Lung (tissue), 12 donors: ENCODE results near the gene HOXB9. TPM values are rescaled to one million over a fixed set of nuclear protein-coding genes. Genes with fewer than 3 reads are reported as not detected.

Source experiments
- ATAC-seq: fragments of 200-7000 bp; cut with Tn5 transposase; one replicate; pipeline ENCODE4 v1.9.1; 2020; ENCODE audit warnings: moderate number of reproducible peaks; ENCODE audit not compliant: insufficient read depth, low FRiP score
- DNase-seq, 3 donors: peaks; one replicate each; pipeline ENCODE4 v3.0.0-alpha.2; 2013 to 2017
- H3K27ac ChIP-seq, 2 donors: one replicate each; pipeline ENCODE4 v1.5.1; 2013; ENCODE audit warnings: mild to moderate bottlenecking in 2 of 2, moderate library complexity in 2 of 2, control low read depth in 1 of 2, inconsistent platforms in 1 of 2, low read depth in 1 of 2, low read length in 1 of 2
- H3K27me3 ChIP-seq, 3 donors: one replicate each; pipeline ENCODE4 v1.5.1; 2013; ENCODE audit warnings: low read length in 2 of 3; ENCODE audit not compliant: control insufficient read depth in 3 of 3, insufficient read depth in 3 of 3
- H3K36me3 ChIP-seq, 4 donors: one replicate each; pipeline ENCODE4 v1.5.1; 2013; ENCODE audit warnings: low read length in 4 of 4, mild to moderate bottlenecking in 1 of 4, moderate library complexity in 1 of 4; ENCODE audit not compliant: control insufficient read depth in 4 of 4, insufficient read depth in 4 of 4
- H3K4me1 ChIP-seq, 5 donors: one replicate each; pipeline ENCODE4 v1.5.1; 2013; ENCODE audit warnings: low read length in 5 of 5, mild to moderate bottlenecking in 2 of 5, moderate library complexity in 1 of 5; ENCODE audit not compliant: control insufficient read depth in 5 of 5, insufficient read depth in 5 of 5
- H3K4me3 ChIP-seq: one replicate; pipeline ENCODE4 v1.5.1; 2013; ENCODE audit warnings: mild to moderate bottlenecking, control low read depth, moderate library complexity
- H3K9ac ChIP-seq, 2 donors: one replicate each; pipeline ENCODE4 v1.5.1; 2013; ENCODE audit warnings: low read length in 2 of 2, control low read depth in 1 of 2; ENCODE audit not compliant: insufficient read depth in 1 of 2
- H3K9me3 ChIP-seq, 4 donors: one replicate each; pipeline ENCODE4 v1.5.1; 2013; ENCODE audit warnings: low read length in 3 of 4, mild to moderate bottlenecking in 1 of 4, moderate library complexity in 1 of 4; ENCODE audit not compliant: control insufficient read depth in 4 of 4, insufficient read depth in 3 of 4
- WGBS, 2 donors: extraction: QIAGEN DNeasy Blood & Tissue Kit; methylation state at CpG; one replicate each; pipeline ENCODE4 v1.1.7; 2013; 5-methylcytosine and 5-hydroxymethylcytosine counted together
- polyA plus RNA-seq, 2 donors: library from polyadenylated mRNA; stranded (reverse); fragments of 200-250 nt; gene quantifications; one replicate each; pipeline ENCODE4 v1.2.1, GENCODE V29; 2013
- total RNA-seq, 2 donors: library from RNA; depleted of rRNA in 1 of 2; stranded (reverse); fragments of >200 nt in 1 of 2; gene quantifications; one replicate each; pipeline ENCODE4 v1.2.1, GENCODE V29; 2014 to 2021
- TF ChIP-seq, protein P1 (sequence below): IDR thresholded peaks from 2 replicates; pipeline ENCODE4 v1.5.1; 2012; ENCODE audit warnings: mild to moderate bottlenecking; ENCODE audit errors: control extremely low read depth, extremely low read depth
- donor health status: control.
- donor health status: control.
- donor health status: Bipolar disorder and iron deficiency.
- donor health status: healthy.
- donor health status: DM: yes; HTN: yes; CAD: no.

The HOXB9 gene
- total and polyA plus RNA-seq, 4 donors, result 0.18 TPM; not detected in 3

DNA sequence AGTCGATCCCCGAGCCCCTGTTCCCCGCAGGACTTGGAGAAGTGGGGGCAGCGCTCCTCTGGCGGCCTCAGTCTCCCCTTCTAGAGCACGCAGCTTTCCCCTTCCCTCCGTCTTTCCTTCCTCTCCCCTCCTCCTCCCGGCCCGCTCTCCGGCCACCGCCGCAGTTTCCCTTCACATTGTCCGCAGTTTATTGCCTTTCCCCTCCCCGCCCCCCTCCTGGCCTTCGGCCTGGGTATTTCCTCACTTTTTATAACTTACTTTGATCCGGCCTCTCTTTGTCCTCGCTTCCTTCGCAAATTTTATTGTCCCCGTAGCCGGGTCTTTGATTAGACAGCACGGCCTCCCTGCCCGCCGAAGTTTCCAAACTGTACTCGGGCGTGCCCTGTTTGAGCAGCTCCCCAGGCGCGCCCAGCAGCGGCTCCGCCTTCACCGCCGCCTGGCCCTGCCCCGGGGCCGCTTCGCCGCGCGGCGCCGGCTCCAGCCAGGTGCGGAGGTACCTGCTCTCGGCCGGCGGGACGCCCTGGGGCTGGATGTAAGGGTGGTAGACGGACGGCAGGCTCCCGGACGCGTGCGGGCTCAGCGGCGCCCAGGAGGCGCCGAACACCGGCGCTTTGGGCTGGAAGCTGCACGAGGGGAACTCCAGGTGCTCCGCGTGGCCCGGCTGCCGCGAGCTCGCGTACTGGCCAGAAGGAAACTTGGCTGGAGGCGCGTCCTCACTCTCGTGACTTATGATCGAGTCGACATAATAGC, 488 bp downstream of the HOXB9 start:
- H3K9ac ChIP-seq, result no peak overlapping the region
- peak; percentile 30 for ATAC-seq
- peak in 2 of 3 donors; percentile 48 for DNase-seq

DNA sequence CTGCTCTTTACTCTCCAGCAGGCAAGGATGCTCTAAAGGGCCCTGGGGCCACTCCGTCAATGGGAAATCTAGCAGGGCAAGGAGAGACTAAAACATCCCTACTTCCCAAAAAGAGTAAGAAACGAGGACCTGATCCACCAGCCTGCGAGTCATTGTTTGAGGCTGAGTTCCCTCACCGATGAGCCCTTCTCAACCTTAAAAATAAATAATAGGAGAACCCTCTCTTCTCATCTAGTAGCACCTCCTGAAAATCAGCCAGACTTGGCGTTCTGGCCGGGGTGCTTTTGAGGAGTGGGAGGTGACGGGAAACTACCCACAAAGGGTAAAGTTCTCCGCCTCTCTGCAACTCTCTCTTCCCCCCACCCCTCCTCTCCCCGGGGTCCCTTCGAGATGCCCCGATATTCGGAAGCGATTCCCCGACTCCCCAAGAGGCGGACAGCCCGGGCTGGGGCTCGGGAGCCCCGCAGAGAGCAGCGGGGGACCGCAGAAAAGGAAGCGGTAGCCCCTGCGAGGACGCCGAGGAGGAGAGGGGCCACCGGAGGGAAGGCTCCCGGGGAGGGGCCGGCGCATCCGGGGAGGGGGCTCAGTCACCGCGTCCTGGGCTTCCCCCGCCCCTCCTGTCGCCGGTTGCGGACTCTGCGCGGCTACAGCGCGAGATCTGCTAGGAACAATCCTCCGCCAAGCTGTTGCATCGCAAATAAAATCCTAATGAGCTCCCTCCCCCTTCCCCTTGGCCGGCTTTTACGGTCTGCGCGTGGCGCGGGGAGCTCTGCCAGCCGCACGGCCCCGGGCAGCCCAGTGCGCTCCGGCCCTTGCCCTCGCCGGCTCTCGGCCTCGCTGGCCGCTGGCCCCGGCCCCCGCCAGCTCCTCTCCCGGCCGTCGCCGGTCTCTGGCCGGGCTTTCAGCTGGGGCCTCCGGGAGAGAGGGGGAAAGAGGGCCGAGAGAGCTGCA, 1.3 kb downstream of the HOXB9 start:
- TF ChIP-seq, protein P1, sequence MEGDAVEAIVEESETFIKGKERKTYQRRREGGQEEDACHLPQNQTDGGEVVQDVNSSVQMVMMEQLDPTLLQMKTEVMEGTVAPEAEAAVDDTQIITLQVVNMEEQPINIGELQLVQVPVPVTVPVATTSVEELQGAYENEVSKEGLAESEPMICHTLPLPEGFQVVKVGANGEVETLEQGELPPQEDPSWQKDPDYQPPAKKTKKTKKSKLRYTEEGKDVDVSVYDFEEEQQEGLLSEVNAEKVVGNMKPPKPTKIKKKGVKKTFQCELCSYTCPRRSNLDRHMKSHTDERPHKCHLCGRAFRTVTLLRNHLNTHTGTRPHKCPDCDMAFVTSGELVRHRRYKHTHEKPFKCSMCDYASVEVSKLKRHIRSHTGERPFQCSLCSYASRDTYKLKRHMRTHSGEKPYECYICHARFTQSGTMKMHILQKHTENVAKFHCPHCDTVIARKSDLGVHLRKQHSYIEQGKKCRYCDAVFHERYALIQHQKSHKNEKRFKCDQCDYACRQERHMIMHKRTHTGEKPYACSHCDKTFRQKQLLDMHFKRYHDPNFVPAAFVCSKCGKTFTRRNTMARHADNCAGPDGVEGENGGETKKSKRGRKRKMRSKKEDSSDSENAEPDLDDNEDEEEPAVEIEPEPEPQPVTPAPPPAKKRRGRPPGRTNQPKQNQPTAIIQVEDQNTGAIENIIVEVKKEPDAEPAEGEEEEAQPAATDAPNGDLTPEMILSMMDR, result no peak
- H3K36me3 ChIP-seq, result no peaks in the 10 kb centered on the region
- H3K4me3 ChIP-seq, result no peak overlapping the region
- H3K27ac ChIP-seq, result no peak overlapping the region
- WGBS, 2 donors, result 2 to 3% methylated on average over 58 to 66 of the region's 66 CpGs
- ATAC-seq (peak; percentile 4), DNase-seq (peak; percentile 60 to 73 (median 66))
- peaks cover 23 to 91% (median 85%) of the 10 kb centered on the region in 3 donors for H3K27me3 ChIP-seq
- H3K9me3 ChIP-seq, result peaks cover 0 to 7% (median 0%) of the 10 kb centered on the region in 4 donors
- no peak overlapping the region for H3K9ac ChIP-seq
- H3K4me1 ChIP-seq, result peaks cover 0 to 14% (median 12%) of the 10 kb centered on the region in 5 donors

More for the DNA sequence above, 488 bp downstream of the HOXB9 start:
- H3K27me3 ChIP-seq, result peaks cover 23 to 91% (median 85%) of the 10 kb centered on the region in 3 donors
- WGBS, 2 donors, result 0 to 1% methylated on average over 64 to 69 of the region's 69 CpGs
- H3K36me3 ChIP-seq, result no peaks in the 10 kb centered on the region
- TF ChIP-seq, protein P1, result no peak
- H3K4me1 ChIP-seq, result peaks cover 0 to 14% (median 12%) of the 10 kb centered on the region in 5 donors
- H3K27ac ChIP-seq, result no peak overlapping the region
- H3K4me3 ChIP-seq, result no peak overlapping the region
- peaks cover 0 to 6% (median 0%) of the 10 kb centered on the region in 4 donors for H3K9me3 ChIP-seq

DNA sequence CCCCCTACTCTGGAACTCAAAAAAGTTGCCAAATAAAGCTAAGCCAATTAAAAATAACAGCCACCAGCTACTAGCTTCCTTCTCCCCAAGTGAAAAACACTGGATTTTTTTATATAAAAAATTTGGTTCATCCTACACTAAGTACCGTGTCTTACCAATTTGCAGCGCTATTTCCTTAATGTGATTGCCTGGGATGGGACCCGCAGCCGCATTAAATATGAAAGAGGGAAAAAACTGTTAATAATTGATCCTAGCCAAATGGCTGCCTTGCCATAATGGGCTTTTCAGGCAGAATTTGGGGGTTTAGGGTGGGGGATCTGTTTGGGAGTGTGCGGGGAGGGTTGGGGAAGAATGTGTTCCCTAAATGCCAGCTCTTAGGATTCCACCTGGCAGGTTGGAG, 2.0 kb downstream of the HOXB9 start:
- no peak for DNase-seq
- H3K9me3 ChIP-seq, result peaks cover 0 to 8% (median 0%) of the 10 kb centered on the region in 4 donors
- whole genome bisulfite sequencing, 2 donors, result 35 to 55% methylated on average over 5 of the region's 5 CpGs
- H3K36me3 ChIP-seq, result no peaks in the 10 kb centered on the region
- peaks cover 19 to 91% (median 82%) of the 10 kb centered on the region in 3 donors for H3K27me3 ChIP-seq
- peaks cover 0 to 21% (median 12%) of the 10 kb centered on the region in 5 donors for H3K4me1 ChIP-seq
- ATAC-seq, result no peak
- H3K4me3 ChIP-seq, result no peak overlapping the region
- TF ChIP-seq, protein P1, result no peak
- no peak overlapping the region for H3K9ac ChIP-seq
- H3K27ac ChIP-seq, result no peak overlapping the region
